Astrocyte (in vitro differentiated cells and primary cell): ENCODE measurements around the gene UVSSA. TPM values are rescaled to one million over a fixed set of nuclear protein-coding genes. Genes with fewer than 3 reads are reported as not detected.

Source experiments
- DNase-seq: peaks from one replicate; pipeline ENCODE4 v3.0.0-alpha.2; 2010; ENCODE audit warnings: low read depth
- FAIRE-seq: peaks from 2 replicates; lab custom pipeline; 2011; peaks lifted over from hg19 to GRCh38; lab: Jason Lieb, UNC
- H2AFZ ChIP-seq: 2 replicates; pipeline ENCODE4 v1.6.0; 2012; ENCODE audit warnings: low read depth, low read length, inconsistent platforms
- H3K27ac ChIP-seq: 2 replicates; pipeline ENCODE4 v1.5.1; 2011; ENCODE audit warnings: low read depth, low read length, inconsistent platforms
- H3K27me3 ChIP-seq: 2 replicates; pipeline ENCODE4 v1.6.0; 2011; ENCODE audit warnings: low read length, inconsistent platforms; ENCODE audit not compliant: insufficient read depth
- H3K36me3 ChIP-seq: 2 replicates; pipeline ENCODE4 v1.5.1; 2011; ENCODE audit warnings: low read length, inconsistent platforms; ENCODE audit not compliant: insufficient read depth
- H3K4me1 ChIP-seq: 2 replicates; pipeline ENCODE4 v1.5.1; 2011; ENCODE audit warnings: low read length, inconsistent platforms; ENCODE audit not compliant: insufficient read depth
- H3K4me2 ChIP-seq: 2 replicates; pipeline ENCODE4 v1.6.0; 2012; ENCODE audit warnings: low read length, inconsistent platforms
- H3K4me3 ChIP-seq: 2 replicates; pipeline ENCODE4 v1.5.1; 2011; ENCODE audit warnings: low read depth, mild to moderate bottlenecking, low read length, inconsistent platforms; ENCODE audit not compliant: insufficient read depth
- H3K79me2 ChIP-seq: 2 replicates; pipeline ENCODE4 v1.6.0; 2012; ENCODE audit warnings: mild to moderate bottlenecking, low read length, inconsistent platforms; ENCODE audit not compliant: insufficient read depth
- H3K9ac ChIP-seq: 2 replicates; pipeline ENCODE4 v1.6.0; 2012; ENCODE audit warnings: mild to moderate bottlenecking, low read length, inconsistent platforms
- H3K9me3 ChIP-seq: 2 replicates; pipeline ENCODE4 v1.5.1; 2012; ENCODE audit warnings: low read depth, mild to moderate bottlenecking, low read length, inconsistent platforms; ENCODE audit not compliant: insufficient read depth
- H4K20me1 ChIP-seq: 2 replicates; pipeline ENCODE4 v1.6.0; 2012; ENCODE audit warnings: low read length, inconsistent platforms; ENCODE audit not compliant: insufficient read depth
- H3K27ac Mint-ChIP-seq: one replicate; pipeline ENCODE4 v1.8.0; 2021; ENCODE audit warnings: mild to moderate bottlenecking, mixed read lengths; ENCODE audit not compliant: unreplicated experiment
- H3K27me3 Mint-ChIP-seq: one replicate; pipeline ENCODE4 v1.8.0; 2021; ENCODE audit warnings: low read depth, mixed read lengths; ENCODE audit not compliant: unreplicated experiment
- H3K36me3 Mint-ChIP-seq: one replicate; pipeline ENCODE4 v1.8.0; 2021; ENCODE audit warnings: low read depth, mixed read lengths; ENCODE audit not compliant: unreplicated experiment
- H3K4me1 Mint-ChIP-seq: one replicate; pipeline ENCODE4 v1.8.0; 2021; ENCODE audit warnings: low read depth, mixed read lengths; ENCODE audit not compliant: unreplicated experiment
- H3K4me3 Mint-ChIP-seq: one replicate; pipeline ENCODE4 v1.8.0; 2021; ENCODE audit warnings: mild to moderate bottlenecking, moderate library complexity, mixed read lengths; ENCODE audit not compliant: unreplicated experiment
- H3K9me3 Mint-ChIP-seq: one replicate; pipeline ENCODE4 v1.8.0; 2021; ENCODE audit warnings: mild to moderate bottlenecking, mixed read lengths; ENCODE audit not compliant: unreplicated experiment
- EZH2 ChIP-seq: IDR thresholded peaks from 2 replicates; pipeline ENCODE4 v1.6.1; 2012; ENCODE audit warnings: mild to moderate bottlenecking, low read length, inconsistent platforms; ENCODE audit not compliant: insufficient read depth
- total RNA-seq: library from RNA; stranded (reverse); gene quantifications from 2 replicates; pipeline ENCODE4 v1.2.1, GENCODE V29; 2021
- TF ChIP-seq, protein P1 (sequence below): IDR thresholded peaks from 2 replicates; pipeline ENCODE4 v1.5.1; 2011; ENCODE audit warnings: low read depth, mild to moderate bottlenecking, inconsistent platforms, low read length, moderate library complexity; ENCODE audit not compliant: insufficient read depth

The UVSSA gene
- total RNA-seq, 1 donor from 2014 or later, result 14.8 TPM

DNA sequence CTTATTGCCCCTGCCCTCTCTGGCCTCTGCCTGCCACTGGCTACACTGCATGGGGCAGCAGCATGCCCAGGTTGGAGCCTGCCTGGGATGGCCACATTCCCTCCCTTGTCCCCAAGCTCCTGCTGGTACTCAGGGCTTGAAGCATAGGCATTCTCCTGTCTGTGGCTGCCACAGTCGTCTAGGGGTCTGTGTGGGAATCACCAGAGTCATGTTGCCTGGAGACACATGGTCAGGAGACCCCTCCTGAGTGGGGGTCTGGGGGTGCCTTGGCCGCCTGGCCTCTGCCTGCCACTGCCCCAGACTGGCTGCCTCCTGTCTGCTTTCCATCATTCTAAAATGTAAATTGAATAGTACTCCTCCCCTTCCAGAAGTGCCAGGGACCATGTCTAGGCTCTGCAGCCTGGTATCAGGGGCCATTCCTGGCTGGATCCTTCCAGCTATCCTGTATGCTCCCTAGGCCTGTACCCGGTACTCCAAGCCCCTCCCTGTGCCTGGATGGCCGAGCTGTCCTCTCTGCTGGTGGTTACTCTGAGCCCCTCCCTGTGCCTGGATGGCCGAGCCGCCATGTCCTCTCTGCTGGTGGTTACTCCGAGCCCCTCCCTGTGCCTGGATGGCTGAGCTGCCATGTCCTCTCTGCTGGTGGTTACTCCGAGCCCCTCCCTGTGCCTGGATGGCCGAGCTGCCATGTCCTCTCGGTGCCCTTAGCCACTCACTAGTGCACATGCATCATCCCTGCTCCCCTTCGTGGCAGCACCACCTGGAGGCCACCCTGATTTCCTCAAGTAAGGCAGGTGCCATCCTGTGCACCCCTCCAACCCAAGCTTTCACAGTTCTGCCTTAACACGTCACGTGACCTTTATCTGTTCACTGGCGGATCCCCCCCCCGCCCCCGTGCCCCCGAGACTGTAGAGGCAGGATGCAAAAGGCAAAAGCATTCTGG is 64.7 kb downstream of the UVSSA start:
- FAIRE-seq (no peak), DNase-seq (no peak)
- TF ChIP-seq, protein P1, sequence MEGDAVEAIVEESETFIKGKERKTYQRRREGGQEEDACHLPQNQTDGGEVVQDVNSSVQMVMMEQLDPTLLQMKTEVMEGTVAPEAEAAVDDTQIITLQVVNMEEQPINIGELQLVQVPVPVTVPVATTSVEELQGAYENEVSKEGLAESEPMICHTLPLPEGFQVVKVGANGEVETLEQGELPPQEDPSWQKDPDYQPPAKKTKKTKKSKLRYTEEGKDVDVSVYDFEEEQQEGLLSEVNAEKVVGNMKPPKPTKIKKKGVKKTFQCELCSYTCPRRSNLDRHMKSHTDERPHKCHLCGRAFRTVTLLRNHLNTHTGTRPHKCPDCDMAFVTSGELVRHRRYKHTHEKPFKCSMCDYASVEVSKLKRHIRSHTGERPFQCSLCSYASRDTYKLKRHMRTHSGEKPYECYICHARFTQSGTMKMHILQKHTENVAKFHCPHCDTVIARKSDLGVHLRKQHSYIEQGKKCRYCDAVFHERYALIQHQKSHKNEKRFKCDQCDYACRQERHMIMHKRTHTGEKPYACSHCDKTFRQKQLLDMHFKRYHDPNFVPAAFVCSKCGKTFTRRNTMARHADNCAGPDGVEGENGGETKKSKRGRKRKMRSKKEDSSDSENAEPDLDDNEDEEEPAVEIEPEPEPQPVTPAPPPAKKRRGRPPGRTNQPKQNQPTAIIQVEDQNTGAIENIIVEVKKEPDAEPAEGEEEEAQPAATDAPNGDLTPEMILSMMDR, result no peak
- no peak for TF ChIP-seq EZH2
- H3K27me3 Mint-ChIP-seq, result peaks cover 60% of the 10 kb centered on the region
- Histone ChIP-seq H4K20me1 (peaks cover 8% of the 10 kb centered on the region), H3K79me2 (no peaks in the 10 kb centered on the region), H3K36me3 (no peaks in the 10 kb centered on the region), H3K4me1 (no peaks in the 10 kb centered on the region), H3K9me3 (no peaks in the 10 kb centered on the region), H3K4me3 (no peak overlapping the region), H3K9ac (no peak overlapping the region), H3K27me3 (peaks cover 49% of the 10 kb centered on the region), H3K27ac (no peak overlapping the region), H2AFZ (no peak overlapping the region), H3K4me2 (no peak overlapping the region)
- no peaks in the 10 kb centered on the region for H3K36me3 Mint-ChIP-seq
- peaks cover 6% of the 10 kb centered on the region for H3K9me3 Mint-ChIP-seq
- no peaks in the 10 kb centered on the region for H3K4me1 Mint-ChIP-seq
- H3K27ac Mint-ChIP-seq, result no peak overlapping the region
- H3K4me3 Mint-ChIP-seq, result no peak overlapping the region

DNA sequence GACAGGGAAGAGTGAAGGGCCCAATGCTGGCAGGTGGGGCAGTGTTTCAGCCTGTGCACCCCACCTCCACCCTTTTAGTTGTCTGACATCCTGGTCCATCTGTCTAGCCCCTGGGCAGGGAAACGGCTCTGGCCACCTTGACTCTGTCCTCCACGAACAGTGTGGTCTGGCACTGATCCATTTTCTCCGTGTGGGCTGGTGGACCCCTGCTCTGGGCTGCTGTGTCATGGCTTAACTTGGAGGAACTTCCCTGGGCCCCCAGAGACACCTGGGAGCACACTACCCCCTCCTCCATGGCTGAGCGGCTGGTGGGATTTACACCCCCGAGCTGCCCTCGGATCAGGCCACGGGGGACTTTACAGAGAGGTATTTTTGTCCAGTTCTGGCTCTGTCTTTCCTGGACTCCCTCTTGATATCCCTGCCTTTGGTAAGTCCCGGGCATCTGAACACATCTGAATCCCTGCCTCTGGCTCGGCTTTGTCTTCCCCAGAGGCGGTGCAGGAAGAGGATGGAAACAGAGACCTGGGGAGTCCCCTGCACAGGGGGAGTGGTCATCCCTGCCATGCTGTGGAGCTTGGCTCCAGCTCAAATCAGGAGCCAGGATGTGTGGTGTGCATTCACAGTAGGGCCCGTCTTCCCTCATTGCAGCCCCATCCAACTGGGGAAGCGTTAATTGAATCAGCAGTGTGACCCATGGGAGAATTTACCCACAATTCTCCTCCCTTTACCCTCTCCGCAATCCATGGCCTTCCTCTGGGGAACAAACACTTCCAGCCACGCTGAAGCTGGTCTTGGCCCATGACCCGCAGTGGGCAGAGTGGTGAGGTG is 65.6 kb downstream of the UVSSA start:
- Histone ChIP-seq H3K9ac (no peak overlapping the region), H3K9me3 (no peaks in the 10 kb centered on the region), H3K27me3 (peaks cover 44% of the 10 kb centered on the region), H3K4me2 (no peak overlapping the region), H3K4me1 (no peaks in the 10 kb centered on the region), H3K4me3 (no peak overlapping the region), H4K20me1 (peaks cover 8% of the 10 kb centered on the region), H3K36me3 (no peaks in the 10 kb centered on the region), H3K27ac (no peak overlapping the region), H3K79me2 (no peaks in the 10 kb centered on the region), H2AFZ (no peak overlapping the region)
- DNase-seq (no peak), FAIRE-seq (no peak)
- no peaks in the 10 kb centered on the region for H3K4me1 Mint-ChIP-seq
- no peak overlapping the region for H3K27ac Mint-ChIP-seq
- peaks cover 60% of the 10 kb centered on the region for H3K27me3 Mint-ChIP-seq
- TF ChIP-seq, protein P1, result no peak
- TF ChIP-seq EZH2, result no peak
- no peak overlapping the region for H3K4me3 Mint-ChIP-seq
- H3K9me3 Mint-ChIP-seq, result peaks cover 2% of the 10 kb centered on the region
- no peaks in the 10 kb centered on the region for H3K36me3 Mint-ChIP-seq
